H1 (cell line): ENCODE results near the gene USH1G. TPM values are rescaled to one million over a fixed set of nuclear protein-coding genes. Genes with fewer than 3 reads are reported as not detected.

Source experiments
- CTCF ChIA-PET: fragments of 300-600 bp; sonication (Branson Sonifier 250); formaldehyde crosslinking; loops from one replicate; lab custom pipeline; 2021; ENCODE audit not compliant: partially characterized antibody; lab: Charles Lee
- POLR2A ChIA-PET: fragments of 300-600 bp; sonication (Branson Sonifier 250); formaldehyde crosslinking; loops from one replicate; lab custom pipeline; 2021; ENCODE audit warnings: inconsistent platforms; ENCODE audit not compliant: partially characterized antibody; lab: Charles Lee
- DNase-seq, 2 experiments: peaks; one replicate each; pipeline versions ENCODE4 v3.0.0 to v3.0.0-alpha.2; 2010 to 2022; ENCODE audit warnings: low spot score in 2 of 2, low read depth in 1 of 2, mixed read lengths in 1 of 2
- FAIRE-seq: peaks from 2 replicates; lab custom pipeline; 2011; peaks lifted over from hg19 to GRCh38; lab: Jason Lieb, UNC
- H2AFZ ChIP-seq: 2 replicates; pipeline ENCODE4 v1.8.1; 2012; ENCODE audit warnings: low read length, inconsistent platforms
- H2AK5ac ChIP-seq: 2 replicates; pipeline ENCODE4 v1.6.1; 2013; ENCODE audit warnings: low read depth, low read length
- H2BK120ac ChIP-seq: replicated peaks from 2 replicates; pipeline ENCODE3; 2013; ENCODE audit warnings: low read depth, low read length, inconsistent platforms
- H2BK12ac ChIP-seq: 2 replicates; pipeline ENCODE4 v1.6.1; 2013; ENCODE audit warnings: low read depth, low read length
- H2BK15ac ChIP-seq: 2 replicates; pipeline ENCODE4 v1.6.1; 2013; ENCODE audit warnings: low read length
- H2BK20ac ChIP-seq: 2 replicates; pipeline ENCODE4 v1.6.1; 2013; ENCODE audit warnings: low read length
- H2BK5ac ChIP-seq: 2 replicates; pipeline ENCODE4 v1.6.1; 2013; ENCODE audit warnings: low read depth, low read length
- H3K14ac ChIP-seq: 2 replicates; pipeline ENCODE4 v1.6.1; 2013; ENCODE audit warnings: inconsistent platforms; ENCODE audit not compliant: insufficient read length
- H3K18ac ChIP-seq: 2 replicates; pipeline ENCODE4 v1.6.1; 2013; ENCODE audit warnings: low read length; ENCODE audit errors: extremely low read depth
- H3K23ac ChIP-seq: 2 replicates; pipeline ENCODE4 v1.6.1; 2013; ENCODE audit warnings: inconsistent platforms; ENCODE audit not compliant: insufficient read length
- H3K23me2 ChIP-seq: 2 replicates; pipeline ENCODE4 v1.6.1; 2013; ENCODE audit warnings: low read depth, low read length
- H3K27ac ChIP-seq: 2 replicates; pipeline ENCODE4 v1.6.1; 2011; ENCODE audit warnings: low read depth, low read length, inconsistent platforms
- H3K27me3 ChIP-seq, 4 experiments: replicated peaks in 1 of 4; 1 replicate in 1 of 4; 2 replicates in 3 of 4; pipeline versions ENCODE4 v1.6.1 to v1.8.1; 2011 to 2013; ENCODE audit warnings: low read length in 3 of 4, mild to moderate bottlenecking in 3 of 4, inconsistent platforms in 2 of 4, mixed read lengths in 2 of 4, moderate library complexity in 1 of 4; ENCODE audit not compliant: control insufficient read depth in 3 of 4, insufficient read depth in 3 of 4; ENCODE audit errors: extremely low read depth in 1 of 4
- H3K36me3 ChIP-seq, 4 experiments: 2 replicates each; pipeline versions ENCODE4 v1.6.1 to v1.8.1; 2011 to 2013; ENCODE audit warnings: mild to moderate bottlenecking in 4 of 4, low read length in 3 of 4, moderate library complexity in 2 of 4, control low read depth in 1 of 4, inconsistent platforms in 1 of 4; ENCODE audit not compliant: insufficient read depth in 4 of 4, control insufficient read depth in 2 of 4
- H3K4ac ChIP-seq: replicated peaks from 2 replicates; pipeline ENCODE3; 2013; ENCODE audit warnings: low read length, low read depth, mixed read lengths, inconsistent platforms; ENCODE audit not compliant: insufficient read length
- H3K4me1 ChIP-seq, 4 experiments: replicated peaks in 1 of 4; 1 replicate in 1 of 4; 2 replicates in 3 of 4; pipeline versions ENCODE4 v1.6.1 to v1.8.1; 2011 to 2013; ENCODE audit warnings: low read length in 3 of 4, inconsistent platforms in 2 of 4, mixed read lengths in 1 of 4; ENCODE audit not compliant: insufficient read depth in 4 of 4, control insufficient read depth in 3 of 4
- H3K4me2 ChIP-seq, 2 experiments: 2 replicates each; pipeline versions ENCODE4 v1.6.1 to v1.8.1; 2011 to 2013; ENCODE audit warnings: low read depth in 2 of 2, low read length in 2 of 2, control low read depth in 1 of 2, inconsistent platforms in 1 of 2, mild to moderate bottlenecking in 1 of 2; ENCODE audit not compliant: insufficient read depth in 1 of 2
- H3K4me3 ChIP-seq, 4 experiments: fragments of 200-600, 300-600 bp in 1 of 4; sonication (generic), shearing (Covaris generic), sonication (Bioruptor Twin) in 1 of 4; 2 replicates each; pipeline versions ENCODE4 v1.5.1 to v1.8.1; 2011 to 2016; ENCODE audit warnings: low read length in 4 of 4, low read depth in 3 of 4, control low read depth in 2 of 4, inconsistent platforms in 2 of 4, mild to moderate bottlenecking in 2 of 4, mixed read lengths in 1 of 4, moderate library complexity in 1 of 4; ENCODE audit not compliant: insufficient read depth in 2 of 4; ENCODE audit errors: extremely low read depth in 1 of 4
- H3K56ac ChIP-seq: replicated peaks from 2 replicates; pipeline ENCODE3; 2013; ENCODE audit warnings: low read depth, mild to moderate bottlenecking, mixed read lengths, low read length, inconsistent platforms; ENCODE audit not compliant: insufficient read length
- H3K79me1 ChIP-seq: 2 replicates; pipeline ENCODE4 v1.6.1; 2013; ENCODE audit warnings: low read depth, low read length, control low read depth
- H3K79me2 ChIP-seq, 2 experiments: 2 replicates each; pipeline versions ENCODE4 v1.6.1 to v1.8.1; 2012 to 2013; ENCODE audit warnings: low read length in 2 of 2, mild to moderate bottlenecking in 2 of 2, inconsistent platforms in 1 of 2; ENCODE audit not compliant: insufficient read depth in 2 of 2, control insufficient read depth in 1 of 2
- H3K9ac ChIP-seq, 4 experiments: replicated peaks in 1 of 4; 1 replicate in 1 of 4; 2 replicates in 3 of 4; pipeline versions ENCODE4 v1.6.1 to v1.8.1; 2011 to 2013; ENCODE audit warnings: low read depth in 3 of 4, low read length in 3 of 4, control low read depth in 2 of 4, mild to moderate bottlenecking in 2 of 4, moderate library complexity in 2 of 4, inconsistent platforms in 1 of 4; ENCODE audit errors: extremely low read depth in 1 of 4
- H3K9me3 ChIP-seq, 2 experiments: 2 replicates each; pipeline versions ENCODE4 v1.6.1 to v1.8.1; 2012 to 2013; ENCODE audit warnings: mild to moderate bottlenecking in 2 of 2, moderate library complexity in 2 of 2, control low read depth in 1 of 2, inconsistent platforms in 1 of 2, low read depth in 1 of 2, low read length in 1 of 2, mixed read lengths in 1 of 2; ENCODE audit not compliant: insufficient read depth in 2 of 2
- H4K20me1 ChIP-seq, 2 experiments: replicated peaks in 1 of 2; 2 replicates each; pipeline versions ENCODE3 to v1.8.1; 2011 to 2013; ENCODE audit warnings: inconsistent platforms in 2 of 2, low read length in 2 of 2, mild to moderate bottlenecking in 1 of 2; ENCODE audit not compliant: insufficient read depth in 2 of 2, control insufficient read depth in 1 of 2
- H4K5ac ChIP-seq: 2 replicates; pipeline ENCODE4 v1.6.1; 2013; ENCODE audit warnings: low read length, low read depth, mixed read lengths, inconsistent platforms; ENCODE audit not compliant: insufficient read length
- H4K8ac ChIP-seq: 2 replicates; pipeline ENCODE4 v1.8.0; 2013; ENCODE audit warnings: mild to moderate bottlenecking, moderate library complexity, low read length, inconsistent platforms; ENCODE audit not compliant: insufficient read depth; ENCODE audit errors: extremely low read depth
- H4K91ac ChIP-seq: replicated peaks from 2 replicates; pipeline ENCODE3; 2013; ENCODE audit warnings: low read length, mixed read lengths, inconsistent platforms; ENCODE audit not compliant: insufficient read length
- CBX5 ChIP-seq: fragments of 300-800, 300-1000 bp; sonication (generic); IDR thresholded peaks from 2 replicates; pipeline ENCODE4 v1.7.1; 2016; ENCODE audit warnings: antibody characterized with exemption, low read length, low read depth
- EZH2 ChIP-seq: fragments of 200-600 bp; sonication (generic); IDR thresholded peaks from 2 replicates; pipeline ENCODE4 v1.7.1; 2012; ENCODE audit warnings: low read depth, mild to moderate bottlenecking, moderate library complexity, low read length, inconsistent platforms; ENCODE audit not compliant: severe bottlenecking
- KDM1A ChIP-seq: fragments of 200-600, 300-600 bp; sonication (generic); IDR thresholded peaks from 2 replicates; pipeline ENCODE4 v1.7.1; 2016; ENCODE audit warnings: mild to moderate bottlenecking, low read length, borderline replicate concordance
- KDM4A ChIP-seq: IDR thresholded peaks from one replicate; pipeline ENCODE4 v1.7.1; 2012; ENCODE audit warnings: low read depth, mild to moderate bottlenecking, moderate library complexity, low read length, inconsistent platforms; ENCODE audit not compliant: severe bottlenecking
- MAX ChIP-seq: IDR thresholded peaks from 2 replicates; pipeline ENCODE4 v1.6.1; 2012; ENCODE audit warnings: inconsistent platforms
- NANOG ChIP-seq: IDR thresholded peaks from 2 replicates; pipeline ENCODE4 v1.6.1; 2011; ENCODE audit warnings: low read length, low read depth, mild to moderate bottlenecking, inconsistent platforms; ENCODE audit not compliant: insufficient read depth, poor library complexity, severe bottlenecking
- RBBP5 ChIP-seq: IDR thresholded peaks from 2 replicates; pipeline ENCODE4 v1.7.1; 2012; ENCODE audit warnings: low read depth, mild to moderate bottlenecking, inconsistent platforms, low read length, moderate library complexity, borderline replicate concordance
- SIRT6 ChIP-seq: IDR thresholded peaks from one replicate; pipeline ENCODE4 v1.7.1; 2012; ENCODE audit warnings: low read length, inconsistent platforms
- SP4 ChIP-seq: IDR thresholded peaks from 2 replicates; pipeline ENCODE4 v1.6.1; 2012; ENCODE audit warnings: low read length, inconsistent platforms
- WGBS, 2 experiments: shearing (Covaris generic) in 1 of 2; methylation state at CpG; one replicate each; pipeline versions ENCODE4 v1.1.6 to v1.1.7; 2013 to 2015; ENCODE audit warnings: low lambda C conversion rate in 2 of 2, mixed read lengths in 2 of 2, inconsistent platforms in 1 of 2, low coverage in 1 of 2, missing lambda C conversion rate in 1 of 2; ENCODE audit not compliant: insufficient replicate concordance in 2 of 2, insufficient coverage in 1 of 2, insufficient read length in 1 of 2; ENCODE audit errors: extremely low coverage in 1 of 2, missing lambda C conversion rate in 1 of 2; 5-methylcytosine and 5-hydroxymethylcytosine counted together
- polyA plus RNA-seq, 7 experiments: library from polyadenylated mRNA; depleted of rRNA in 3 of 7; stranded (reverse) in 5 of 7; unstranded in 2 of 7; fragments of >200 nt in 5 of 7; fragments of 200-250 nt in 2 of 7; gene quantifications; 1 replicate in 5 of 7; 2 replicates in 1 of 7; 4 replicates in 1 of 7; pipeline versions ENCODE4 v1.2.1 to v1.2.3, GENCODE V29; 2011 to 2013; ENCODE audit warnings: missing spikeins in 2 of 7, mixed read lengths in 2 of 7
- total RNA-seq: library from RNA; stranded (reverse); fragmentation: NEBNext Ultra II Directional; extraction: Animal tissue kit (Norgen Biotek cat#: 25700); gene quantifications from 2 replicates; pipeline ENCODE4 v1.2.1, GENCODE V29; 2021

USH1G gene
- total and polyA plus RNA-seq, 2 of the 8 experiments (the other 6 are each of a cell fraction or from before 2014, with no cell fraction given): 1.6 to 4.3 TPM

GRCh38 chr17:74921769-74922168, 1.3 kb downstream of the USH1G start:
- Histone ChIP-seq H3K56ac (no peak overlapping the region), H4K5ac (no peak overlapping the region), H2BK15ac (0 out of 2 replicates have a peak overlapping the region, but pooled peaks have one; percentile 46), H2BK120ac (no peak overlapping the region), H3K27me3 (peaks cover 40 to 53% (median 44%) of the 10 kb centered on the region in 4 experiments), H3K9ac (no peak overlapping the region), H2BK20ac (no peak overlapping the region), H4K20me1 (peaks cover 0 to 6% of the 10 kb centered on the region in 2 experiments), H3K18ac (no peak overlapping the region; the same call in 1 of the 2 replicates), H2AFZ (no peak overlapping the region), H3K4me1 (peaks cover 0 to 19% (median 16%) of the 10 kb centered on the region in 4 experiments; a peak in 6 of 7 replicates), H4K8ac (no peak overlapping the region), H2BK12ac (peak overlapping the region; percentile 90; the same call in 1 of the 2 replicates), H3K14ac (no peak overlapping the region), H2AK5ac (no peak overlapping the region), H3K4me2 (no peak overlapping the region; a peak in 1 of 4 replicates), H3K27ac (no peak overlapping the region), H3K79me1 (no peaks in the 10 kb centered on the region), H3K36me3 (no peaks in the 10 kb centered on the region; a peak in 1 of 8 replicates), H3K79me2 (no peaks in the 10 kb centered on the region), H3K9me3 (no peaks in the 10 kb centered on the region), H3K23ac (no peak overlapping the region), H3K23me2 (peaks cover 9% of the 10 kb centered on the region; the same call in 1 of the 2 replicates), H3K4ac (no peak overlapping the region), H3K4me3 (no peak overlapping the region), H2BK5ac (no peak overlapping the region), H4K91ac (no peak overlapping the region)
- TF ChIP-seq CBX5 (no peak), MAX (no peak), KDM4A (no peak), NANOG (no peak), SIRT6 (no peak), SP4 (no peak), KDM1A (no peak), RBBP5 (no peak), EZH2 (no peak)
- CTCF ChIA-PET: interaction anchor here (0.6 to 49.9 kb wide), 8 partner anchors 11 to 595 kb away, joined by 3 to 1072 read pairs (median 4); partner anchors contain the start of genes FADS6, FDXR and TSEN54
- DNase-seq: no peak
- POLR2A ChIA-PET: interaction anchor here (1.8 kb wide), 1 partner anchor 49 kb away, joined by 4 read pairs; the partner anchor contains the start of gene FDXR
- 83% methylated on average over 2 of the region's 2 CpGs; no CpG with 5 or more reads in 1 of the 2 experiments for WGBS, 2 experiments
- no peak for FAIRE-seq
